ENCODE data around the gene SNRPA.

Gene SNRPA

DNA sequence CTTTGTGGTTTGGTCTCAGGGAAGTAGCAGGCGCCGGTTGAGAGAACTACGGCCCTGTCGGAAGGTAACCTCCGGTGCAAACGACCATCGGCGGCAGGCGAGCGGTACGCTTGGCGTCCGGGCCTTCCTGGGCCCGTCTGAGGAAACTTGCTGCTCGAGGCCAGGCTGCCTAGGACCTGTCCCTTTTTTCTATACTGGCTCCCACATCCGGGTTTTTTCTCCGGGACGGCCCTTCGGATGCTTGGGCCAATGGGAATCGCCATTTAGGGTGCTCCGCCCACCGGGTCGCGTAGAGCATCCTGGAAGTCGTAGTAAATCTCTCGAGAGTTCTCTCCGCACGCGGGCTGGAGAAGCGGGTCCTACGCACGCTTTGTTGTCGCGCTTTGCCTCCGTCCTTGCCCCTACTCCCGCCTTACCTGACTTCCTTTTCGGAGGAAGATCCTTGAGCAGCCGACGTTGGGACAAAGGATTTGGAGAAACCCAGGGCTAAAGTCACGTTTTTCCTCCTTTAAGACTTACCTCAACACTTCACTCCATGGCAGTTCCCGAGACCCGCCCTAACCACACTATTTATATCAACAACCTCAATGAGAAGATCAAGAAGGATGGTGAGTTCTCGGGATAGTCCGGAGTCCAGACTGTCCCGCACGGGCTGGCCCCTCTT is at the start of gene SNRPA:
SNRPA (plus strand) TSS at position 330 of the 664 bp plus-strand sequence; CDS start at position 536, 206 bp downstream.
- H3K4me3 ChIP-seq (ENCODE audit: low read depth, low read length) = peak within 1 kb of the TSS; percentile 83
- TF ChIP-seq, protein P1, sequence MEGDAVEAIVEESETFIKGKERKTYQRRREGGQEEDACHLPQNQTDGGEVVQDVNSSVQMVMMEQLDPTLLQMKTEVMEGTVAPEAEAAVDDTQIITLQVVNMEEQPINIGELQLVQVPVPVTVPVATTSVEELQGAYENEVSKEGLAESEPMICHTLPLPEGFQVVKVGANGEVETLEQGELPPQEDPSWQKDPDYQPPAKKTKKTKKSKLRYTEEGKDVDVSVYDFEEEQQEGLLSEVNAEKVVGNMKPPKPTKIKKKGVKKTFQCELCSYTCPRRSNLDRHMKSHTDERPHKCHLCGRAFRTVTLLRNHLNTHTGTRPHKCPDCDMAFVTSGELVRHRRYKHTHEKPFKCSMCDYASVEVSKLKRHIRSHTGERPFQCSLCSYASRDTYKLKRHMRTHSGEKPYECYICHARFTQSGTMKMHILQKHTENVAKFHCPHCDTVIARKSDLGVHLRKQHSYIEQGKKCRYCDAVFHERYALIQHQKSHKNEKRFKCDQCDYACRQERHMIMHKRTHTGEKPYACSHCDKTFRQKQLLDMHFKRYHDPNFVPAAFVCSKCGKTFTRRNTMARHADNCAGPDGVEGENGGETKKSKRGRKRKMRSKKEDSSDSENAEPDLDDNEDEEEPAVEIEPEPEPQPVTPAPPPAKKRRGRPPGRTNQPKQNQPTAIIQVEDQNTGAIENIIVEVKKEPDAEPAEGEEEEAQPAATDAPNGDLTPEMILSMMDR (IDR thresholded peaks at IDR 0.05; ENCODE audit: control insufficient read depth, extremely low read depth, insufficient read depth) = no peak
- DNase-seq (ENCODE audit: low read depth) = peak; percentile 85

DNA sequence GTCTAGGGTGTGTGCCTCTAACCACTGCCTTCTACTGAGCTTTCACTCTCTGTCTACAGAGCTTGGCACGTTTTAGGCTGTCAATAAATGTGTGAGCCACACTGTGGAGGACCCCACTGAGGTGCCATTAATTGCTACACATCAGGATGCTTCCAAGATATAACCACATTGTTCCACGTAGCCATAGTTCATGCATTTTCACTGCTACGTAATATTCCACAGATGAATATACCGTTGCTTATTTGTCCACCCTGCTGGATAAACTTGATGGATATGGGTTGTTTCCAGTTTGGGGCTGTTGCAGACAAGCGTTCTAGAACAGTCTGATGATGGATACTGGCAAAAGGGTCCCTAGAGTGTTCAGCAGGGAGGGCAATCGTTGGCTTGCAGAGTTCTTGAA is 49.2 kb upstream of the SNRPA start:
- H3K4me3 ChIP-seq (ENCODE audit: low read depth, low read length) = no peak overlapping the region
- TF ChIP-seq, protein P1 (IDR thresholded peaks at IDR 0.05; ENCODE audit: control insufficient read depth, extremely low read depth, insufficient read depth) = no peak
- no peak for DNase-seq (ENCODE audit: low read depth)

DNA sequence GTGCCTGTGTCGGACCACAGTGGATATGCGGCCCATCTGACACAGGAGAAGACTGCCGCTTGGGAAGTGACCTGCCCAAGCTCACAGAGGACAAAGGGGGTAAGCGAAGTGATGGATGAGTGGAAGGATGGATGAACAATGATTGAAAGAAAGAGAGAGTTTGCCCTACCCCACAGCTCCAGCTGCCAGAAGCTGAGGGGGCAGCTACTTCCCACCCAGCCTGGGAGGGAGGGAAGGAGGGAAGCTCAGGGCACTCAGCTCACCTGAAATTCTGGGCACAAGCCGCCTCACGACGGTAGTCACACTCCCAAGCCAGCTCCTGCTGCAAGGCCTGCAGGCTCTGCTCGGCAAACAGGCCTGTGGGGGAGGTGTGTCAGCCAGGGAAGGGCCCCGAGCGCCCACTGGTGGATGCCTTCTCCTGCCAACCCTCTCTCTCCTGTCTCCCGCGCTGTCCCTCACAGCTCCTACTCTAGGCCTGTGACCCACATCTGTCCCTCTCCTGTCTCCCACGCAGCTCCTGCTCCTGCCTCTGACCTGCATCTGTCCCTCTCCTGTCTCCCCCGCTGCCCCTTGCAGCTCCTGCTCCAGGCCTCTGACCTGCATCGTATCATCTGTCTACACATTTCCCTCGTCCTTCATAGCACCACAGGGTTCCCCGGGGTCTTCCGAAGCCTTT is 48.5 kb upstream of the SNRPA start:
- DNase-seq (ENCODE audit: low read depth) = no peak
- no peak overlapping the region for H3K4me3 ChIP-seq (ENCODE audit: low read depth, low read length)
- TF ChIP-seq, protein P1 (IDR thresholded peaks at IDR 0.05; ENCODE audit: control insufficient read depth, extremely low read depth, insufficient read depth) = peak; percentile 13; the same call in 1 of the 2 replicates

DNA sequence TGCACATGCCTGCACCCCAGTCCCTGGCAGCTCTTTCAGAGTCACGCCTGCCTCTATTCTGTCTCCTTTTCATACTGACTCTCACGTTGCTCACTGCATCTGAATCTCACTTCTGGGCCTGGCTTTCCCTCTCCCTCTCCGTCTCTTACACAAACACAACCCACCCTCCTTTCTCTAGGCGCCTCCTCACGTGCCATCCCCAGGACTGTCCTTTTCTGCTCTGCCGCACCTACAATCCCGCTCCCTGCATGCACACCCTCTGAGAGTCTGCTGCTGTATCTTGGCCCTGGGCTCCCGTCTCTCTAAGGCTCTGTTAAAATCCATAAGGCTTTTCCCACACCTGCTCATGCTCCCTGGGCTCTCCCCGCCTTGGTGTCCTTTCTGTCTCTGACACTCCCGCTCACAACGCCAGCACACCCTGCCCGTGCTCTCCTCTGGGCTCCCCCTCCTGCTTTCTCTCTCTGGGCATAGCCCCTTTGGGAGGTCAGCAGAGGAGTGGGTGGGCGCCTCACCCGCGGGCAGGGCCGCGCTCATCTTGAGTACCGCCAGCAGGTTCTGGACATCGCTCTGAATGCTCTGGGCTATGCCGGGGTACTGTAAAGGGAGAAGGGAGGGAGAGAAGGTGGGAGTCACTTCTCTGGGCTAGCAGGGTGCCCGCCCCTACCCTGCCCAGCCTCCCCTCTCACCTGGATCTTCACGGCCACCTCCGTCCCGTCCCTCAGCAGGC is 47.8 kb upstream of the SNRPA start:
- TF ChIP-seq, protein P1 (IDR thresholded peaks at IDR 0.05; ENCODE audit: control insufficient read depth, extremely low read depth, insufficient read depth) = no peak
- no peak overlapping the region for H3K4me3 ChIP-seq (ENCODE audit: low read depth, low read length)
- no peak for DNase-seq (ENCODE audit: low read depth)

DNA sequence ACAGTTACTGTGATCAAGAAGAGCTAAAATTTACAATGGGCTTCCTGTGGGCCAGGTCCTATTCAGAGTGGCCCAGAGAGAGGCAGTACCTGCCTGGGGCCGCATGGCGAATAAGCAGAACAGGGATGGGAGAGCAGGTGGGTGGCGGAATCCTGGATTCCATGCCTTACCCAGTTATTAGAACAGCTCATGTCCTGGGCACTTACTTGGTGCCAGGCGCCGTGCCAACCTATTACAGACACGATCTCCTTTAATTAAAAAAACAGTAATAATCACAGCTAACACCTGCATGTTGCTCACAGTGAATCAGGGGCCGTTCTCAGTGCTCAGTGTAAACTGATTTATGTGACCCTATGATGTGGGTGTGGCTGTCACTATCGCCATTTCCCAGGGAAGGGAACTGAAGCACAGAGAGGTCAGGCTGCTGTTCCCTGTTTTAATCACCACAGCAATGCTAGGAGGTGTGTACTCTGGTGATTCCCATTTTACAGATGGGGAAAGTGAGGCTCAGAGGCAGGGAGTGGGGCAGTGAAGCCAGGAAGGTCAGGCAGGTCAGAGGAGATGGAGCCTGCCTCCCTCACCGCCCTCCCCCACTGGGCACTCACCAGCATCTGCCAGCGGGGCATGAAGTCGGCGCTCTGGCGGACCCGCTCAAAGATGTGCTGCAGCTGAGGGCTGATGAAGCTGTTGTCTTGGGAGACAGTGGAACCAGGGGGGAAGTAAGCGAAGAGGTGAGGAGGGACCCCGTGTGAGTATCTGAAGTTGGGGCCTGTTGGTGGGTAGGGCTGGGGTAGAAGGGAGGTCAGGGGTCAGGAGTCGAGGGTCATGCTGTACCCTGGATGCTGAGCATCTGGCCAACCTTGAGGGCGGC is 46.3 kb upstream of the SNRPA start:
- TF ChIP-seq, protein P1 (IDR thresholded peaks at IDR 0.05; ENCODE audit: control insufficient read depth, extremely low read depth, insufficient read depth) = no peak
- no peak for DNase-seq (ENCODE audit: low read depth)
- no peak overlapping the region for H3K4me3 ChIP-seq (ENCODE audit: low read depth, low read length)

DNA sequence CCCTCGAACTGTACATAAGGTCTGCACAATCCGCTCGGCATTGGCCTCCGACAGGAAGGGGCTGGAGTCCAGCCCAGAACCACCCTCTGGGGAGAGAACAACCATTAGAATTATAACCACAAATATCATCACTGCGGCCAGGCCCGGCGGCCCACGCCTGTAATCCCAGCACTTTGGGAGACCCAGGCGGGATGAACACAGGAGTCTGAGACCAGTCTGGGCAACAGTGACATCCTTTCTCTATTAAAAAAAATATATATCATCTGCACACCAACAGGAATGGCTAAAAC is 45.7 kb upstream of the SNRPA start:
- TF ChIP-seq, protein P1 (IDR thresholded peaks at IDR 0.05; ENCODE audit: control insufficient read depth, extremely low read depth, insufficient read depth) = no peak
- no peak for DNase-seq (ENCODE audit: low read depth)
- no peak overlapping the region for H3K4me3 ChIP-seq (ENCODE audit: low read depth, low read length)
